ENCODE data around the gene PSORS1C1.
"Not testable (repeated sequence)": the region's sequence is repeated elsewhere in the genome, so short reads cannot be mapped to it uniquely, and the experiment has no call there.

Gene PSORS1C1

GRCh38 chr6:31114541-31114878 is at the start of gene PSORS1C1:
Gene PSORS1C1, plus strand, starts transcription at chr6:31114800. Its CDS starts 14,833 bp downstream, at chr6:31129633.
- in situ Hi-C loops (cut with HindIII; ENCODE audit: low sequenced_read_pairs): no loop called here

DNA sequence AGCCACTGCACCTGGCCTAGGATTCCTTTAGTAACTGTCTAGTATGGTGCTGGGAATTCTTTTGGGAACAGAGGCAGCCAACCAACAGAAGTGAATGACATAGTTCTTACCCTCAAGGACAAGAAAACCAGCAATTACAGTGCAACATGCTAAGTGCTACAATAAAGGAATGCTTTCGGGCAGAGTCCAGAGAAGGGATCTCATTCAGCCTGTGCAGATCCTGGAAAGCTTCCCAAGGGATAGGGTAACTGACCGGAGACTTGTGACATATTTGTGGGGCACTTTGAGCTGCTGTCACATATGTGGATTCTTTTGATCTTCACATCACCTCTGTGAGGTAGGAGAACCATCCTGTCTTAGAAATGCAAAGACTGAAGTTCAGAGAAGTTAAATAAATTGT is 49.0 kb upstream of the PSORS1C1 start:
- in situ Hi-C loops (cut with HindIII; ENCODE audit: low sequenced_read_pairs): no loop called here

- in situ Hi-C loops (cut with HindIII; ENCODE audit: low sequenced_read_pairs): not testable (repeated sequence)
Observed at GRCh38 chr6:31067028-31067427, 47.6 kb upstream of the PSORS1C1 start.

GRCh38 chr6:31067891-31068668 is 46.5 kb upstream of the PSORS1C1 start:
- in situ Hi-C loops (cut with HindIII; ENCODE audit: low sequenced_read_pairs): not testable (repeated sequence)

DNA sequence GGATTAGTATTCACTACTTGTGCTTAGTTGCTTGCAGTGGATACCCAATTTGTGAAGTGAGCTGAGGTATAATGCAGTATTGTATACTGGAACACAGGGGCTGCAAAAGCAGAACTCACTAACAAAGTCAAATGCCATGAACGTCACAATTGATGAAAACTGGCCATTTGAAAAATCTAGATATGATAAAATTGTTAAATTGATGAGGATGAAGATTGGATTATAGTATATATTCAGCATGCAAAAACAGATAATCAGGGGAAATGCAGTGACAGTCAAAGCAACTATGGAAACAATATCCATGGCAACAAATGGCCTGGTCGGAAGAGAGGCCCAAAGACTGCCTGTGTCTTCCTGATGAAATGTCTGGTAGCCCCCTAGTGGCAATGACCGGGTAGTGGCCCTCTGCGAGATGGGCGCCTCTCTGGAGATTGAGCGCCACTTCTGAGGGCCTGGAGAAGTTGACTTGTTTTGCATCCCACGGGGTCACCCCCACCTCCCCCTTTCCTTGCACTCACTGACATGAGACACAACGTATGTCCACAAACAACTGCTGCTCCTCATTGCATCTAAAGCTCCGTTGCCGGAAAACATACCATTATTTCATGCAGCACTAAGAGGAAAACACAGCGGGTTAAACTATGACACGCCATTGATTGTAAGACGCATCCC is 45.8 kb upstream of the PSORS1C1 start:
- in situ Hi-C loops (cut with HindIII; ENCODE audit: low sequenced_read_pairs): no loop called here

DNA sequence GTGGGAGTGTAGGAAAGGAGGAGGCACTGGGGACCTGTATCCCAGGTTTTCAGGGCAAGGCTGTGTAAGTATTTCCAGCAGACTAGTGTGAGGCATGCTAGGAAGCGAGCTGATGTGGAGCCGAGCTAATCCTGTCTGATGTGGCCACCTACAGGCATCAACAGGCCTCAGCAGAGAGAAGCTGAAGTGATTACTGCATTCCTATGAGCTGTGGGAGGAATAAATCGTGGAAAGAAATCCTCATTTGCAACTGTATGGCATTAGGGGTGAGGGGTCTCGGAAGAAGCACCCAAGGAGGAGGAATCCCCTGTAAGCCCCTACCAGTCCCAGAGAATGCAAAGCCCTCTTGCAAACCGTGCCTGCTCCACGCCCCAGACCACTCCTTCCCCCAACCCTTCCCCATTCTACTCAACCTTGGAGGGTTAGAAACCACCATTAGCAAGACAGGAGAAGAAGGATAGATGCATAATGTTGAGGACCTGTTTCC is 43.8 kb upstream of the PSORS1C1 start:
- in situ Hi-C loops (cut with HindIII; ENCODE audit: low sequenced_read_pairs): no loop called here

DNA sequence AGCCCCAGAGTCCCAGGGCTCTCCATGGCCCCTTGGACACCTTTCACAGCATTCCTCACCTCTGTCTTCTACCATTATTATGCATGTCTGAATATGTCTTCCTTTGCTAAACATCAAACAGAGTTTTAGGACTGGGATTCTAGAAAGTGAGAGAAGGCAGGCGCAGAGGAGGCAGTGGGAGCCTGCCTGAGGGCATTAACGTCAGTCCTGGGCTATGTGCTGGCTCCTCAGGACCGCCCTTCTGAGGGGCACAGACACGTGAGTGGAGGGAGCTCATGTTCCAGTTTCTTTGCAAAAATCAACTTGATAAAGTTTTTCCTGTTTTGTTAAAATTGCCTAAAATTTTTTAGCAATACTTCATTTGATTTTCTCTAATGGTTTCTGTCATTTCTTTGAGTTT is 40.2 kb upstream of the PSORS1C1 start:
- in situ Hi-C loops (cut with HindIII; ENCODE audit: low sequenced_read_pairs): no loop called here

GRCh38 chr6:31075528-31075927 is 39.1 kb upstream of the PSORS1C1 start:
- in situ Hi-C loops (cut with HindIII; ENCODE audit: low sequenced_read_pairs): no loop called here

DNA sequence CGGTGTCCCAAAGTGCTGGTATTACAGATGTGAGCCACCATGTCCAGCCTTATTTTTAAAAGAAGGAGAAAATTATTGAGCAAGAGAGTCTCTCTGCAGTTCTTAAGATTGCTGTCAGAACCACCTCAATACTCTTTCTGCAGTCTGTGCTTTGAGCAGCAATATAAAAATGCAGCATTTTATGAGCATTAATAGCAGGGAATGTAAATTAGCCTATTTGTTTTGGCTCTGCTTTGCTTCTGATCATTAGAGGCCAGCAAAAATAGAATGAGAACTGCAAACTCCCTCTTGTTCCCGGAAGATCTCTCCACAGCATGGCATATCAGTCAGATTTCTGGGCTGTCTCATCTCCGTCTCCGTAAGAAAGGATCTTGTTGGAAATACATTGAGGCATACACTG is 38.0 kb upstream of the PSORS1C1 start:
- in situ Hi-C loops (cut with HindIII; ENCODE audit: low sequenced_read_pairs): no loop called here

GRCh38 chr6:31079656-31080261 is 34.8 kb upstream of the PSORS1C1 start:
- in situ Hi-C loops (cut with HindIII; ENCODE audit: low sequenced_read_pairs): no loop called here

- in situ Hi-C loops (cut with HindIII; ENCODE audit: low sequenced_read_pairs): no loop called here
Observed at GRCh38 chr6:31081872-31082271, 32.7 kb upstream of the PSORS1C1 start.

DNA sequence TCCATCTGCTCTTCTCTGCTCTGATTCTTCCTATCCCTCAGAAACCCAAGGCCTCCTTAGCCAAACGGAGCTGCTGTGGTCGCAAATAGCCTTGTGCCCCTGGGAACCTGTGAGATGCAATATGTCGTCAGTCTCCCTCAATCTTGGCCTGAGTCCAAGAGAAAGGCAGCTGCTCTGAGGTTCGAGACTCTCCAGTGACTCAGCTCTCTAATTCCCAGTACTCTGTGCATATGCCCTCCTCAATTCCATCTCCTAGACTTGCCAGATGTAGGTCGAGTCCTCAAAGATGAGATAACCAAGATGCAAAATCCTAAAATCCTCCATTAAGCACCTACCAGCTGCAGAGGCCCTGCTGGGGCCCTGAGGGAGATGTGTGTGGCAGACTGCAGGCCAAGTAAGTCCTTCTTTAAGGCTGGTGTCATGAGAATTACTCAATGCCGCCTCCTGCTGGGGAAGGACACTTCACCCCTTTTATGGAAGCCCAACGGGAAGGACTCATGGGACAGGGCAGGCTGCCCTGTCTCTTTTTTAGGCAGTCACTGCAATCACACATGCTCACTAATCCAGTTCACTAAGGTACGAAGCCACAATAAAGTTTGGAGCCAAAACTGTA is 30.8 kb upstream of the PSORS1C1 start:
- in situ Hi-C loops (cut with HindIII; ENCODE audit: low sequenced_read_pairs): no loop called here

DNA sequence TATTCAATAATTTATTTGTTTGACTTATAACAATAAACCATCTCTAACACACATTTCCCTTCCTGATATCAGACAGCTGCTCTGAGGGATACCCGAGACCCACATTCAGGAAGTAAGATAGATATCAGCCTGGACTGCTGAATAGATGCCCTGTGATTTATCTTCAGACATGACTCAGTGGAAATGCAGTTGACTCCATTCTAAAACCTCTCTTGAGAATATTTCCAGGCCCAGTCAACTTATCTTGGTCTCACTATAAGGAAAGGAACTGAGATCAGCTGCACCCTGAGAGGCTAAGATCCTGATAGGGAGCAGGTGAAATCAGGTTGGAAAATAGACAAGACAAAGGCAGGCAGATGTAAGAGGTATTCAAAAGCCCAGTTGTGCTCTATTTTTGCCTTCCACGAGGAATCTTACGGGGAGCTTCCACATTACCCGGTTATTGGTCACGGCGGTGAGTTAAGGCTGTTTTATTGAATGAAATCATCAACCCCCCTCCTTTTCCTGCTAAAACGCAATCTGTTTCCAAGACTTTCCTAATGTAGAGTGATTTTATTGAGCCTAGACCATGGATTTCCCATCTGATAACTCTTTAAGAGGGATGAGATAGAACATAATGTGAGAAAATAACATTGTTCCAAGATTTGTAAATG is 27.7 kb upstream of the PSORS1C1 start:
- in situ Hi-C loops (cut with HindIII; ENCODE audit: low sequenced_read_pairs): no loop called here

DNA sequence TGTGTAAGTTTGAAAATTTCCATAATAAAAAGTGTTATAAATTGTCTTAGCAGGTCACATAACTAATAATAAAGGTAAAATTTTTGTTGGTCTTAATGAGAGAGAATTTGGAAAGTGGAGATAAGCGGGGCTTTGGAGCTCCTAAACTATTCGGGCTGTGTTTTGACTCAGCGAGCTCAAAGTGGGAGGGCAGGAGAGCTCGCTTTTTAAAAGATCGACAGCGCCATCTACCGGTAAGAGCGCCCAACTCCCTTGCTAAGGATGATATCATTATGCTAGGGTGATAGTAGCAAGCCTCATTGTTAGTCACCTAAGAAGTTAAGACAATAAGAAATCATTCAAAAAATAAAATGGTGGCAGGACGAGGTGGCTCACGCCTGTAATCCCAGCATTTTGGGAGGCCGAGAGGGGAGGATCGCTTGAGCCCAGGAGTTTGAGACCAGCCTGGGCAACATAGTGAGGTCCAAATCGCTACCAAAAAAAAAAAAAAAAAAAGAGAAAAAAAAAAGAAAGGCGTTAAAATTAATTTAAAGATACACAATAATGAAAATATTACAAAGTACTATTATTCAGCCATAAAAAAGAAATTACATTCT is 27.0 kb upstream of the PSORS1C1 start:
- in situ Hi-C loops (cut with HindIII; ENCODE audit: low sequenced_read_pairs): no loop called here

GRCh38 chr6:31090275-31090972 is 24.2 kb upstream of the PSORS1C1 start:
- in situ Hi-C loops (cut with HindIII; ENCODE audit: low sequenced_read_pairs): no loop called here

GRCh38 chr6:31090973-31091364 is 23.6 kb upstream of the PSORS1C1 start:
- in situ Hi-C loops (cut with HindIII; ENCODE audit: low sequenced_read_pairs): no loop called here

GRCh38 chr6:31091680-31092079 is 22.9 kb upstream of the PSORS1C1 start:
- in situ Hi-C loops (cut with HindIII; ENCODE audit: low sequenced_read_pairs): no loop called here

- in situ Hi-C loops (cut with HindIII; ENCODE audit: low sequenced_read_pairs): no loop called here
Observed at GRCh38 chr6:31092238-31092637, 22.4 kb upstream of the PSORS1C1 start.

GRCh38 chr6:31092769-31093505 is 21.7 kb upstream of the PSORS1C1 start:
- in situ Hi-C loops (cut with HindIII; ENCODE audit: low sequenced_read_pairs): no loop called here

Measured in DLD1 (cell line).